HT-29 (cell line): ENCODE results near the gene TSPY8. TPM values are rescaled to one million over a fixed set of nuclear protein-coding genes. Genes with fewer than 3 reads are reported as not detected.
"Not testable (repeated sequence)": the region's sequence is repeated elsewhere in the genome, so short reads cannot be mapped to it uniquely, and the experiment has no call there.

Experiments
- DNase-seq: peaks from one replicate; pipeline ENCODE4 v3.0.0-alpha.2; 2015; ENCODE audit warnings: low spot score
- small RNA-seq: library from RNA; depleted of rRNA; stranded (forward); fragments of <200 nt; gene quantifications from one replicate; pipeline ENCODE3, GENCODE V24; 2014
- total RNA-seq: library from RNA; depleted of rRNA; stranded (reverse); fragments of >200 nt; shearing (Covaris generic); gene quantifications from 2 replicates; pipeline ENCODE4 v1.2.3, GENCODE V29; 2014; rRNA removed

TSPY8 gene, protein sequence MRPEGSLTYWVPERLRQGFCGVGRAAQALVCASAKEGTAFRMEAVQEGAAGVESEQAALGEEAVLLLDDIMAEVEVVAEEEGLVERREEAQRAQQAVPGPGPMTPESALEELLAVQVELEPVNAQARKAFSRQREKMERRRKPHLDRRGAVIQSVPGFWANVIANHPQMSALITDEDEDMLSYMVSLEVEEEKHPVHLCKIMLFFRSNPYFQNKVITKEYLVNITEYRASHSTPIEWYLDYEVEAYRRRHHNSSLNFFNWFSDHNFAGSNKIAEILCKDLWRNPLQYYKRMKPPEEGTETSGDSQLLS
- not detected in 2 replicates for total RNA-seq

- DNase-seq = not testable (repeated sequence)
Observed at GRCh38 chrY:9357497-9357896, at the start of gene TSPY8. Gene TSPY8 (plus strand): TSS chrY:9357797. CDS start chrY:9357843, 46 bp downstream.

DNA sequence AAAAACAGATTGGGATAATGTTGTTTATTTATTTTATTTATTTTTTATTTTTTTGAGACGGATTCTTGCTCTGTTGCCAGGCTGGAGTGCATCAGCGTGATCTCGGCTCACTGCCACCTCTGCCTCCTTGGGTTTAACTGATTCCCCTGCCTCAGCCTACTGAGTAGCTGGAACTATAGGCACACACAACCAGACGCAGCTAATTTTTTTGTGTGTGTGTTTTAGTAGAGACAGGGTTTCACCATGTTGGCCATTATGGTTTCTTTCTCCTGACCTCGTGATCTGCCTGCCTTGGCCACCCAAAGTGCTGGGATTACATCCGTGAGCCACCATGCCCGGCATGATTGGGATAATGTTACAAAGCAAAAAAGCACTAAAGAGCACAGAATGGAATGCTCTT lies 36.6 kb upstream of the TSPY8 start:
- no peak for DNase-seq

DNA sequence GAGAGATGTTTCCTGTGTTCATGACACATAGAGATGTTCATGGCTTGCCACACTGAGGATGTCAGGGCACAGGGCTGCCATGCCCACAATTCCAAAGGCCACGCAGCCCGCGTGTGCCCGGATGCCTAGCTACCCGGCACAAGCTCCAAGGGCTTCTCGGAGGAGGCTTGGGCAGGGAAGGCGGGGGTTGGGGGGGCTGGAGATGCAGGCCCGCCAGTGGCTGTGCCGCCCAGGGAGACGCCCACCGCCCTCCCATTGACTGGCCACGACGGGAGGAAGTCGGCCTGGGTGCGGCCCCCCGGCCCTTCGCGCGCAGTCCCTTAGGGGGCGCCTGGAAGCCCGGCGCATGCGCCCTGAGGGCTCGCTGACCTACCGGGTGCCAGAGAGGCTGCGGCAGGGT lies 20.4 kb upstream of the TSPY8 start, which contains the start of gene TSPY4:
TSS of gene TSPY4 (plus strand) at position 301 of the 400 bp plus-strand sequence. CDS start at position 347, 46 bp downstream.
- DNase-seq = not testable (repeated sequence)

DNA sequence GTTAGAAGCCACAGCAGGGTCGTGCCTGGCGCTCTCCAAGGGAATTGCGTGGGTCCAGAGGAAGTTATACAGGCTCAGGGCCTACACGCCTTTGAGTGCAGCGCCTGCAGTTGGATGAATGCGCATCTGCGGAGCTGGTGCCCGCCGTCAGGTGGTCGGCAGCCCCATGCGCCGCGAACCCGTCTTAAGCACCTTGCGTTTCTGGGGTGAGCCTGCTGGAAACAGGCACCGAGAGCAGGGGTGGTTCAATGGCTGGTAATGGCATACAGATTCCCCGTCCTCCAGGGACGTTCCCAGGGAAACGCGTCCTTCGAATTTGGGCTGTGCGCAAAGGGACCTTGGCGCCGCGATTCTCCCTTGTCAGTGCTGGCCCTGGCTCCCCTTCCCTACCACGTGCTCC lies 38.9 kb downstream of the TSPY8 start:
- not testable (repeated sequence) for DNase-seq

- not testable (repeated sequence) for DNase-seq
Observed at GRCh38 chrY:9398121-9398520, 40.5 kb downstream of the TSPY8 start, which contains the start of gene TSPY3. Gene TSPY3 (plus strand): TSS chrY:9398421. CDS start chrY:9398467, 46 bp downstream.

Small RNA genes lying within 50 kb of the gene (small RNA-seq; reads per million reads assigned to genes)
- not detected for gene AC006158.1

Other genes starting within 250 kb of the TSPY8 start
- gene TSPY4, start 20.3 kb upstream of the TSPY8 start, total RNA-seq = not detected in 2 replicates
- gene TSPY3, start 40.6 kb downstream of the TSPY8 start, total RNA-seq = not detected in 2 replicates
- gene TSPY1, start 109.2 kb downstream of the TSPY8 start, total RNA-seq = not detected in 2 replicates
- not detected in 2 replicates for gene TSPY9, start 129.5 kb downstream of the TSPY8 start, total RNA-seq
- gene TSPY10, start 170.1 kb downstream of the TSPY8 start, total RNA-seq = not detected in 2 replicates